ENCODE data around the gene DHRSX.
"Not testable (repeated sequence)": the region's sequence is repeated elsewhere in the genome, so short reads cannot be mapped to it uniquely, and the experiment has no call there.

DHRSX gene

GRCh38 chrX:2242326-2242725 lies 258.4 kb downstream of the DHRSX start:
- no peak for DNase-seq

- DNase-seq: not testable (repeated sequence)
Measured at GRCh38 chrX:2241496-2241895, 259.3 kb downstream of the DHRSX start.

DNA sequence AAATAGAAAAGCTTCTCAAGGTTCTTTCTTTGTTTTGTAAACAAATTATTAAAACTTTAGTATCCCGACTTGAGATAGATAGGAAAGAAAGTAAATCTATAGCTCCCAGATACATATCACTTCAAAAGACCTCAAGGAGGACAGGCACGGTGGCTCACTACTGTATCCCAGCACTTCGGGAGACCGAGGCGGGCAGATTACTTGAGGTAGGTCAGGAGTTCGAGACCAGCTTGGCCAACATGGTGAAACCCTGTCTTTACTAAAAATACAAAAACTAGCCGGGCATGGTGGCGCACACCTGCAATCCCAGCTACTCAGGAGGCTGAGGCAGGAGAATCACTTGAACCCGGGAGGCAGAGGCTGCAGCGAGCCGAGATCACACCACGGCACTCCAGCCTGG lies 260.0 kb downstream of the DHRSX start:
- not testable (repeated sequence) for DNase-seq

- no peak for DNase-seq
Measured at GRCh38 chrX:2237976-2238375, 262.8 kb downstream of the DHRSX start.

- DNase-seq: no peak
Measured at GRCh38 chrX:2231570-2232192, 269.1 kb downstream of the DHRSX start.

GRCh38 chrX:2230457-2230856 lies 270.3 kb downstream of the DHRSX start:
- no peak for DNase-seq

GRCh38 chrX:2228536-2228935 lies 272.2 kb downstream of the DHRSX start:
- DNase-seq: no peak

- DNase-seq: no peak
Measured at GRCh38 chrX:2226906-2227656, 273.7 kb downstream of the DHRSX start.

DNA sequence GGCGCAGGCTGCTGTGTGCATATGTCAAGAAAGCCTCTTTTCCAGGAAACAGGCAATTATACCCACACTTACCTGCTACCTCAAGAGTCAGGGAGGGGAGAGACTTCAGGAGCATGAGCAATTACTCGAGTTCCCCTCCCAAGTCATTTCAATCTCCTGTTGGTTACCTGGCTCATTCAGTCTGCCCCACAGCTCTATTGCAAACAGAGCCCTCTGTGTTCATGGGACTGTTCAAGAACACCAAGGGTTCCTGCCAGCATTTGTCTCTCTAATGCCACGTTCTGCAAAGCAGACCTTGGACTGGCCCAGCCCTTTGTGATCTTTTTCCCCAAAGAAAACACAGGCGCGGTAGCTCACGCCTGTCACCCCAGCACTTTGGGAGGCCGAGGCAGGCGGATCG lies 274.6 kb downstream of the DHRSX start:
- DNase-seq: no peak

GRCh38 chrX:2224597-2225235 lies 276.1 kb downstream of the DHRSX start:
- no peak for DNase-seq

- no peak for DNase-seq
Measured at GRCh38 chrX:2224161-2224560, 276.6 kb downstream of the DHRSX start.

DNA sequence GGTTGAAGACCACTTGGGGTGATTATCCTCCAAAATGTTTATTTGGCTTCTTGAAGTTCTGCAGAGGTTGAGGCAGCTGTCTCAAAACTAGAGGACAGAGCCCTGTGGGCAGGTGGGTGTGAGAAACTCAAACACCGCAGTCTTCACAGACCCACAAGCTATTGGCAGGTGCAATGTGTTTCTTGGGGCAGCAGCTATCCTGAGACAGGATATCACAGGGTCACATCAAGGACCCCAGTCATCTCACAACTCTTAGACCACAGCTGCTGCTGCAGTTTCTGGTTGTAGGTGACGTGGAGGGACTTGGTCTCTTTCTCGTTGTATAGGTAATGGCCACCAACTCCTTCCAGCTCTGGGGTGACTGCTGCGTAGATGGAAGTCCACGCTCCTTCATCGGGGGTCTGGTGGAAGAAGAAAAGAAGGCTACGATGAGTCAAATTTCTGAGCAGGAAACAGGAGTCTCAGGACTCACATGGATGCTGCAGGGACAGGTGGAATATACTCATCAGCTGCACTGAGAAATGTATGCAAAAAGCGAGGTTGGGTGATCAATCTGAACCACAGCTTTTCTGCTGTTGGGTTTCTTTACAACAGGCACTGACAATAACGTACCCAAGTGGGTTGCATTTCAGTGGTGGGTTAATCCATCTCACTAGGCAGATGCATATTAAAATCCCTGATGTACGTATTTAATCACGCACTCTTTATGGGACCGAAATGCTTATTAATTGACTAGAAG lies 279.8 kb downstream of the DHRSX start:
- no peak for DNase-seq

DNA sequence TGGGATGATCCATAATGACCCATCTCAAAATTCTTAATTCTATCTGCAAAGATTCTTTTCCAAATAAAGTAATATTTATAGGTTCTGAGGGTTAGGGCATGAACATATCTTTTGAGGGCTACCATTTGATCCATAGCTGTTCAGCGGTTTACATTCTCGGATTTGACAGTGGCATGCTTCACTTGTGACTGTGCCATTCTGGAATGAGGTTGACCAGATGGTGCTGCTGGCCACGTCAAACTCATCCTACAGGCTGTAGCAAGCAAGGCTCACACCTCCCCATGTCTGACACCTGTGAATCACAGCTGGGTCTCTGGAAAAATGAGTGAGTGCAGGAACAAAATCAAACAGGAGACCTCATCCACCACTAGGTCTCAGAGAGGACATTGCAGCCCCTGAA lies 280.5 kb downstream of the DHRSX start:
- DNase-seq: no peak

DNA sequence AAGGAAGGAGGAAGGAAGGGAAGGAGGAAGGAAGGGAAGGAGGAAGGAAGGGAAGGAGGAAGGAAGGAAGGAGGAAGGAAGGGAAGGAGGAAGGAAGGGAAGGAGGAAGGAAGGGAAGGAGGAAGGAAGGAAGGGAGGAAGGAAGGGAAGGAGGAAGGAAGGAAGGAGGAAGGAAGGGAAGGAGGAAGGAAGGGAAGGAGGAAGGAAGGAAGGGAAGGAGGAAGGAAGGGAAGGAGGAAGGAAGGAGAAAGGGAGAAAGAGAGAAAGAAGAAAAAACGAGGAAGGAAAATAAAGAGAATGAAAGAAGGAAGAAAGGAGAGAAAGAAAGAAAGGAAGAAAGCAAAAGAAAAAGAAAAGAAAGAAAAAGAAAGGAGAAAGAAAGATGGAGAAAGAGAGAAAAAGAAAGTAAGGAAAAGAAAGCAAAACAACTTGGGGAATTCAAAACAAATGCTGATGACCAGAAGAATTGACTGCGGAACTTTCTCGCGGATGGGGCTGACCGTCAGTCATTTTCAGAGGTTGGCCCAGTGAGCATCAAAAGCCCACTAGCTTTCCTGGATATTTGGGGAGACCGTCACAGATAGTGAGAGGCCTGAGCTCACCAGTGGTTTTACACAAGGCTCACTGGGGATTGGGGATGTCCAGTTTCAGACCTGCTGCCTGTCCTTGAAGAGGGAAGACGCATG lies 286.5 kb downstream of the DHRSX start:
- DNase-seq: not testable (repeated sequence)

DNA sequence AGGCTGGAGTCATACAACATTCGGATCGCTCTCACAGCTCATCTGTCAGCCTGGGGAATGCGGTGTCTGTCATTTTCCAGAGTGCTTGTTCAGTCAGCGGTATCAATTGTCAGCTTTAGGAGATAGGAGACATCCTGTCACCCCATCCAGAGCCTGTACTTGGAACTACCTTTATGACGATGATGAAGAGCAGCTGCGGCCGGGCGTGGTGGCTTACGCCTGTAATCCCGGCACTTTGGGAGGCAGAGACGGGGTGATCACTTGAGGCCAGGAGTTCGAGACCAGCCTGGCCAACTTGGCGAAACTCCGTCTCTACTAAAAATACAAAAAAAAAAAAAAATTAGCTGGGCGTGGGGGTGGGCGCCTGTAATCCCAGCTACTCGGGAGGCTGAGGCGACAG lies 289.1 kb downstream of the DHRSX start:
- DNase-seq: not testable (repeated sequence)

- DNase-seq: no peak
Measured at GRCh38 chrX:2193273-2193592, 307.5 kb downstream of the DHRSX start.

GRCh38 chrX:2192584-2193272 lies 308.0 kb downstream of the DHRSX start:
- DNase-seq: no peak

GRCh38 chrX:2188840-2189239 lies 311.9 kb downstream of the DHRSX start:
- DNase-seq: no peak

GRCh38 chrX:2188330-2188792 lies 312.4 kb downstream of the DHRSX start:
- DNase-seq: no peak

- no peak for DNase-seq
Measured at GRCh38 chrX:2187352-2188115, 313.2 kb downstream of the DHRSX start.

DNA sequence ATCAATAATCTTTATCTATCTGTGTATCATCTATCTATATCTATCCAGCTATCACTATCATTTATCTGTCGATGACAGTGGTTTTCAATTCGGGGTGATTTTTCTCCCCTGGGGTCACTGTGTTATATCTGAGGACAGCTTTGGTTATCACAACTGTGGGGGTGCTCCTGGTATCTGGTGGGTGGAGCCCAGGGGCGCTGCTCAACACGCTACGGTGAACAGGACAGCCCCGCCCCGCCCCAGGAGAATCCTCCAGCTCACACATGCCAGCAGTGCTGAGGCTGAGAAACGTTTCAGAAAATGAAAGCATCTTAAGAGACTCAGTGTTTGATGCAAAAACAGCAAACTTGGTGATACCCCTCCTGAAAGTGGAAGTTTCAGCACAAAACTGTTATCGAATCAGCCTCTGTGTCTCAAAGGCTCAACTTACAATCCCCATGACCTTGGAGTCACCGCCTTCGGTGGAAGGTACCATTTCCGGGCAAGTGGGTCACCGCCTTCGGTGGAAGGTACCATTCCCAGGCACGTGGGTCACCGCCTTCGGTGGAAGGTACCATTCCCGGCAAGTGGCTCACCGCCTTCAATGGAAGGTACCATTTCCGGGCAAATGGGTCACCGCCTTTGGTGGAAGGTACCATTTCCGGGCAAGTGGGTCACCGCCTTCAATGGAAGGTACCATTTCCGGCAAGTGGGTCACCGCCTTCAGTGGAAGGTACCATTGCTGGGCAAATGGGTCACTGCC lies 315.3 kb downstream of the DHRSX start:
- DNase-seq: no peak

Measured in stimulated activated CD4-positive, alpha-beta T cell treated with anti-CD3 and anti-CD28 coated beads, Interleukin-4, amount 100 ng/mL, for 4 hours (primary cell).